Amygdala (tissue), 56 donors: Measurements from ENCODE around the gene EIF2A.
"Not testable (repeated sequence)": the region's sequence is repeated elsewhere in the genome, so short reads cannot be mapped to it uniquely, and the experiment has no call there.

Source experiments
- DNase-seq, 56 donors: peaks; one replicate each; lab custom pipeline; 2025; lab: John Stamatoyannopoulos, UW

The EIF2A gene

GRCh38 chr3:150546226-150547044 is at the start of gene EIF2A, which contains the start of gene SERP1:
Gene EIF2A (plus strand): TSS chr3:150546787. CDS start chr3:150546803, 16 bp downstream.
Gene SERP1 (minus strand): TSS chr3:150546496. CDS start chr3:150546135, 361 bp downstream.
- DNase-seq: peak; percentile 83 to 100 (median 98)

GRCh38 chr3:150497956-150498355 is 48.6 kb upstream of the EIF2A start:
- no peak for DNase-seq

GRCh38 chr3:150500960-150501359 is 45.6 kb upstream of the EIF2A start:
- DNase-seq: not testable (repeated sequence)

GRCh38 chr3:150503402-150504099 is 43.0 kb upstream of the EIF2A start:
- no peak for DNase-seq

- DNase-seq: no peak
Observed at GRCh38 chr3:150504483-150504882, 42.1 kb upstream of the EIF2A start.

GRCh38 chr3:150508401-150508800 is 38.2 kb upstream of the EIF2A start:
- no peak for DNase-seq

GRCh38 chr3:150509780-150510179 is 36.8 kb upstream of the EIF2A start:
- no peak for DNase-seq

- no peak for DNase-seq
Observed at GRCh38 chr3:150511122-150511821, 35.3 kb upstream of the EIF2A start.

GRCh38 chr3:150515210-150515609 is 31.4 kb upstream of the EIF2A start:
- no peak for DNase-seq

- no peak for DNase-seq
Observed at GRCh38 chr3:150519026-150519425, 27.6 kb upstream of the EIF2A start.

GRCh38 chr3:150520408-150520807 is 26.2 kb upstream of the EIF2A start:
- no peak for DNase-seq

- DNase-seq: no peak
Observed at GRCh38 chr3:150521463-150521862, 25.1 kb upstream of the EIF2A start.

GRCh38 chr3:150523538-150523937 is 23.0 kb upstream of the EIF2A start:
- no peak for DNase-seq

- no peak for DNase-seq
Observed at GRCh38 chr3:150527464-150528255, 18.9 kb upstream of the EIF2A start.

- DNase-seq: no peak
Observed at GRCh38 chr3:150528354-150528797, 18.2 kb upstream of the EIF2A start.

- DNase-seq: no peak
Observed at GRCh38 chr3:150531775-150532174, 14.8 kb upstream of the EIF2A start.

- DNase-seq: no peak
Observed at GRCh38 chr3:150535204-150535603, 11.4 kb upstream of the EIF2A start.

- no peak for DNase-seq
Observed at GRCh38 chr3:150538324-150539208, 8.0 kb upstream of the EIF2A start.

- DNase-seq: no peak
Observed at GRCh38 chr3:150540297-150540696, 6.3 kb upstream of the EIF2A start.
